WTC11 (cell line): Measurements from ENCODE around the gene TUBA3E. TPM values are rescaled to one million over a fixed set of nuclear protein-coding genes. Genes with fewer than 3 reads are reported as not detected.

Experiments used
- ATAC-seq: fragments of 200-7000 bp; cut with Tn5 transposase; 2 replicates; pipeline ENCODE4 v1.10.0; 2021; ENCODE audit warnings: mild to moderate bottlenecking, moderate library complexity
- Bru-seq: library from RNA; stranded (reverse); fragments of 400-500 nt; gene quantifications from one replicate; lab custom pipeline; 2021; lab: Mats Ljungman, UMichigan
- CTCF ChIA-PET: fragments of 300-600 bp; sonication (Branson Sonifier 250); formaldehyde crosslinking; loops from one replicate; lab custom pipeline; 2021; ENCODE audit warnings: antibody characterized with exemption; lab: Charles Lee
- POLR2A ChIA-PET: fragments of 350-600 bp; sonication (Branson Sonifier 250); formaldehyde crosslinking; loops from one replicate; lab custom pipeline; 2021; ENCODE audit warnings: antibody characterized with exemption; lab: Charles Lee
- DNase-seq: peaks from one replicate; pipeline ENCODE4 v3.0.0; 2021; ENCODE audit warnings: low spot score
- H3K27ac Mint-ChIP-seq: 2 replicates; pipeline ENCODE4 v1.8.0; 2021; ENCODE audit warnings: mixed read lengths
- H3K27me3 Mint-ChIP-seq: 2 replicates; pipeline ENCODE4 v1.8.0; 2021; ENCODE audit warnings: low read depth, mild to moderate bottlenecking, moderate library complexity, mixed read lengths
- H3K36me3 Mint-ChIP-seq: 2 replicates; pipeline ENCODE4 v1.8.0; 2021; ENCODE audit warnings: mixed read lengths
- H3K4me1 Mint-ChIP-seq: 2 replicates; pipeline ENCODE4 v1.8.0; 2022; ENCODE audit warnings: mixed read lengths
- H3K4me3 Mint-ChIP-seq: 2 replicates; pipeline ENCODE4 v1.8.0; 2021; ENCODE audit warnings: mild to moderate bottlenecking, moderate library complexity, mixed read lengths
- H3K9me3 Mint-ChIP-seq: 2 replicates; pipeline ENCODE4 v1.8.0; 2021; ENCODE audit warnings: mixed read lengths
- AR ChIP-seq: fragments of 250-450 bp; sonication (Bioruptor Pico); IDR thresholded peaks from 2 replicates; pipeline ENCODE4 v1.9.0; 2021; ENCODE audit warnings: mild to moderate bottlenecking
- ATF2 ChIP-seq: sonication (generic); formaldehyde crosslinking; IDR thresholded peaks from 2 replicates; pipeline ENCODE4 v1.8.1; 2022; ENCODE audit warnings: low read depth, missing genetic modification reagents, borderline replicate concordance
- E2F1 ChIP-seq: sonication (generic); formaldehyde crosslinking; IDR thresholded peaks from 2 replicates; pipeline ENCODE4 v1.8.0; 2022; ENCODE audit warnings: mild to moderate bottlenecking, missing genetic modification reagents
- EMX1 ChIP-seq: fragments of 250-450 bp; sonication (Bioruptor Pico); IDR thresholded peaks from 2 replicates; pipeline ENCODE4 v1.8.0; 2021; ENCODE audit warnings: mild to moderate bottlenecking
- FOXP1 ChIP-seq: sonication (generic); formaldehyde crosslinking; IDR thresholded peaks from 2 replicates; pipeline ENCODE4 v1.8.0; 2022; ENCODE audit warnings: missing genetic modification reagents, mild to moderate bottlenecking, moderate library complexity, borderline replicate concordance
- GABPB1 ChIP-seq: sonication (generic); formaldehyde crosslinking; IDR thresholded peaks from 2 replicates; pipeline ENCODE4 v1.8.1; 2023; ENCODE audit warnings: mild to moderate bottlenecking, missing genetic modification reagents
- GRHL2 ChIP-seq: fragments of 250-450 bp; sonication (Bioruptor Pico); IDR thresholded peaks from 2 replicates; pipeline ENCODE4 v1.8.0; 2022; ENCODE audit warnings: mild to moderate bottlenecking, moderate library complexity; ENCODE audit not compliant: insufficient replicate concordance, severe bottlenecking
- IRF1 ChIP-seq: sonication (generic); formaldehyde crosslinking; IDR thresholded peaks from 2 replicates; pipeline ENCODE4 v1.8.0; 2023; ENCODE audit warnings: missing genetic modification reagents
- IRF2 ChIP-seq: sonication (generic); formaldehyde crosslinking; IDR thresholded peaks from 2 replicates; pipeline ENCODE4 v1.8.0; 2022; ENCODE audit warnings: low read depth, missing genetic modification reagents, borderline replicate concordance
- JAZF1 ChIP-seq: fragments of 250-450 bp; sonication (Bioruptor Pico); IDR thresholded peaks from 2 replicates; pipeline ENCODE4 v1.9.0; 2021; ENCODE audit warnings: moderate library complexity, mild to moderate bottlenecking, inconsistent platforms
- JUN ChIP-seq: sonication (generic); formaldehyde crosslinking; IDR thresholded peaks from 2 replicates; pipeline ENCODE4 v1.8.0; 2023; ENCODE audit warnings: mild to moderate bottlenecking, missing genetic modification reagents
- NFE2L1 ChIP-seq: sonication (generic); formaldehyde crosslinking; IDR thresholded peaks from 2 replicates; pipeline ENCODE4 v1.8.1; 2023; ENCODE audit warnings: missing genetic modification reagents
- OVOL2 ChIP-seq: fragments of 250-450 bp; sonication (Bioruptor Pico); IDR thresholded peaks from 2 replicates; pipeline ENCODE4 v1.9.0; 2021; ENCODE audit warnings: mild to moderate bottlenecking, borderline replicate concordance
- SOX15 ChIP-seq: fragments of 250-450 bp; sonication (Bioruptor Pico); IDR thresholded peaks from 2 replicates; pipeline ENCODE4 v1.9.0; 2021; ENCODE audit warnings: mild to moderate bottlenecking
- SP1 ChIP-seq: sonication (generic); formaldehyde crosslinking; conservative IDR thresholded peaks from 2 replicates; pipeline ENCODE4 v1.8.1; 2022; ENCODE audit warnings: missing genetic modification reagents
- ZBTB21 ChIP-seq: sonication (generic); formaldehyde crosslinking; IDR thresholded peaks from 2 replicates; pipeline ENCODE4 v1.8.1; 2023; ENCODE audit warnings: mild to moderate bottlenecking, missing genetic modification reagents, borderline replicate concordance
- ZNF138 ChIP-seq: sonication (generic); formaldehyde crosslinking; conservative IDR thresholded peaks from 2 replicates; pipeline ENCODE4 v1.8.1; 2022; ENCODE audit warnings: mild to moderate bottlenecking, moderate library complexity, missing genetic modification reagents
- long read RNA-seq, 3 experiments: library from RNA in 1 of 3; library from capped mRNA in 1 of 3; library from polyadenylated mRNA in 1 of 3; unstranded in 2 of 3; stranded (forward) in 1 of 3; transcript quantifications; one replicate each; pipeline ENCODE4 v2.0.0, GENCODE V29; 2021
- total RNA-seq: library from RNA; stranded (reverse); gene quantifications from 3 replicates; pipeline ENCODE4 v1.2.3, GENCODE V29; 2021

The TUBA3E gene
- total RNA-seq (0.18 TPM in 1 of 3 replicates, not detected in the others), Bru-seq, nascent RNA (not detected)
- long read RNA-seq, experiment 1: 0 reads
- long read RNA-seq, experiment 2: 0 reads
- long read RNA-seq, experiment 3: 0 reads

GRCh38 chr2:130198343-130198742 is at the start of gene TUBA3E:
Gene TUBA3E (minus strand): TSS chr2:130198439. CDS start chr2:130198360, 79 bp downstream.
- ChIA-PET CTCF (no interaction called here), POLR2A (no interaction called here)
- Mint-ChIP-seq H3K27me3 (no peaks in the 10 kb centered on the region), H3K9me3 (no peaks in the 10 kb centered on the region), H3K4me1 (no peaks in the 10 kb centered on the region), H3K4me3 (no peak within 1 kb of the TSS), H3K27ac (no peak within 1 kb of the TSS), H3K36me3 (no peaks in the 10 kb centered on the region)
- no peak for DNase-seq
- no peak for ATAC-seq
- TF ChIP-seq SP1 (CRISPR knock-in tag): no peak

GRCh38 chr2:130246430-130246829 is 48.2 kb upstream of the TUBA3E start:
- ChIA-PET CTCF (no interaction called here), POLR2A (no interaction called here)
- DNase-seq (no peak), ATAC-seq (no peak)
- Mint-ChIP-seq H3K4me3 (no peak overlapping the region), H3K9me3 (peaks cover 5% of the 10 kb centered on the region), H3K4me1 (no peaks in the 10 kb centered on the region), H3K27ac (no peak overlapping the region), H3K36me3 (no peaks in the 10 kb centered on the region), H3K27me3 (peaks cover 19% of the 10 kb centered on the region)
- TF ChIP-seq IRF2 (CRISPR knock-in tag) (no peak), NFE2L1 (CRISPR knock-in tag) (no peak), ATF2 (CRISPR knock-in tag) (no peak), FOXP1 (CRISPR knock-in tag) (no peak), E2F1 (no peak), GRHL2 (CRISPR knock-in tag) (no peak), GABPB1 (CRISPR knock-in tag) (no peak), ZBTB21 (no peak), JAZF1 (CRISPR knock-in tag) (no peak)

- ATAC-seq: no peak
- Mint-ChIP-seq H3K9me3 (peaks cover 5% of the 10 kb centered on the region), H3K4me3 (no peak overlapping the region), H3K27me3 (peaks cover 14% of the 10 kb centered on the region), H3K36me3 (no peaks in the 10 kb centered on the region), H3K4me1 (no peaks in the 10 kb centered on the region), H3K27ac (no peak overlapping the region)
- POLR2A ChIA-PET: no interaction called here
- CTCF ChIA-PET: no interaction called here
- no peak for TF ChIP-seq IRF1 (CRISPR knock-in tag)
- no peak for TF ChIP-seq JUN (CRISPR knock-in tag)
- no peak for TF ChIP-seq SOX15
- no peak for TF ChIP-seq OVOL2 (CRISPR knock-in tag)
- no peak for TF ChIP-seq EMX1
- TF ChIP-seq ZNF138 (CRISPR knock-in tag): no peak
- TF ChIP-seq AR (CRISPR knock-in tag): no peak
- no peak for DNase-seq
Measured at GRCh38 chr2:130245976-130246375, 47.7 kb upstream of the TUBA3E start.
